Glutamatergic neuron (in vitro differentiated cells): Measurements from ENCODE around the gene ZNF782. TPM values are rescaled to one million over a fixed set of nuclear protein-coding genes. Genes with fewer than 3 reads are reported as not detected.

Experiments
- DNase-seq: peaks from one replicate; pipeline ENCODE4 v3.0.0; 2022
- H3K27ac Mint-ChIP-seq: one replicate; pipeline ENCODE4 v1.8.0; 2020; ENCODE audit warnings: mild to moderate bottlenecking, mixed read lengths, inconsistent platforms; ENCODE audit not compliant: unreplicated experiment
- H3K27me3 Mint-ChIP-seq: one replicate; pipeline ENCODE4 v1.8.0; 2020; ENCODE audit warnings: mild to moderate bottlenecking, moderate library complexity, mixed read lengths, inconsistent platforms; ENCODE audit not compliant: unreplicated experiment
- H3K36me3 Mint-ChIP-seq: one replicate; pipeline ENCODE4 v1.8.0; 2020; ENCODE audit warnings: mild to moderate bottlenecking, mixed read lengths, inconsistent platforms; ENCODE audit not compliant: unreplicated experiment
- H3K4me1 Mint-ChIP-seq: one replicate; pipeline ENCODE4 v1.8.0; 2020; ENCODE audit warnings: mild to moderate bottlenecking, low read depth, mixed read lengths, inconsistent platforms; ENCODE audit not compliant: unreplicated experiment
- H3K4me3 Mint-ChIP-seq: one replicate; pipeline ENCODE4 v1.8.0; 2020; ENCODE audit warnings: mild to moderate bottlenecking, mixed read lengths, inconsistent platforms; ENCODE audit not compliant: unreplicated experiment
- H3K9me3 Mint-ChIP-seq: one replicate; pipeline ENCODE4 v1.8.0; 2020; ENCODE audit warnings: mild to moderate bottlenecking, moderate library complexity, mixed read lengths, inconsistent platforms; ENCODE audit not compliant: unreplicated experiment
- total RNA-seq: library from RNA; stranded (reverse); fragmentation: NEBNext Ultra II Directional; extraction: Animal tissue kit (Norgen Biotek cat#: 25700); gene quantifications from one replicate; pipeline ENCODE4 v1.2.1, GENCODE V29; 2021; ENCODE audit not compliant: unreplicated experiment
- TF ChIP-seq, protein P1 (sequence below): fragments of 200-600 bp; sonication (generic); IDR thresholded peaks from one replicate; pipeline ENCODE4 v1.5.0; 2021; ENCODE audit not compliant: partially characterized antibody, unreplicated experiment

The ZNF782 gene
- total RNA-seq, 1 donor from 2014 or later, result 4.9 TPM

- Mint-ChIP-seq H3K4me1 (peaks cover 5% of the 10 kb centered on the region), H3K27ac (no peak overlapping the region)
- TF ChIP-seq, protein P1, sequence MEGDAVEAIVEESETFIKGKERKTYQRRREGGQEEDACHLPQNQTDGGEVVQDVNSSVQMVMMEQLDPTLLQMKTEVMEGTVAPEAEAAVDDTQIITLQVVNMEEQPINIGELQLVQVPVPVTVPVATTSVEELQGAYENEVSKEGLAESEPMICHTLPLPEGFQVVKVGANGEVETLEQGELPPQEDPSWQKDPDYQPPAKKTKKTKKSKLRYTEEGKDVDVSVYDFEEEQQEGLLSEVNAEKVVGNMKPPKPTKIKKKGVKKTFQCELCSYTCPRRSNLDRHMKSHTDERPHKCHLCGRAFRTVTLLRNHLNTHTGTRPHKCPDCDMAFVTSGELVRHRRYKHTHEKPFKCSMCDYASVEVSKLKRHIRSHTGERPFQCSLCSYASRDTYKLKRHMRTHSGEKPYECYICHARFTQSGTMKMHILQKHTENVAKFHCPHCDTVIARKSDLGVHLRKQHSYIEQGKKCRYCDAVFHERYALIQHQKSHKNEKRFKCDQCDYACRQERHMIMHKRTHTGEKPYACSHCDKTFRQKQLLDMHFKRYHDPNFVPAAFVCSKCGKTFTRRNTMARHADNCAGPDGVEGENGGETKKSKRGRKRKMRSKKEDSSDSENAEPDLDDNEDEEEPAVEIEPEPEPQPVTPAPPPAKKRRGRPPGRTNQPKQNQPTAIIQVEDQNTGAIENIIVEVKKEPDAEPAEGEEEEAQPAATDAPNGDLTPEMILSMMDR, result no peak
Measured at GRCh38 chr9:96854651-96855273, 448 bp upstream of the ZNF782 start.

DNA sequence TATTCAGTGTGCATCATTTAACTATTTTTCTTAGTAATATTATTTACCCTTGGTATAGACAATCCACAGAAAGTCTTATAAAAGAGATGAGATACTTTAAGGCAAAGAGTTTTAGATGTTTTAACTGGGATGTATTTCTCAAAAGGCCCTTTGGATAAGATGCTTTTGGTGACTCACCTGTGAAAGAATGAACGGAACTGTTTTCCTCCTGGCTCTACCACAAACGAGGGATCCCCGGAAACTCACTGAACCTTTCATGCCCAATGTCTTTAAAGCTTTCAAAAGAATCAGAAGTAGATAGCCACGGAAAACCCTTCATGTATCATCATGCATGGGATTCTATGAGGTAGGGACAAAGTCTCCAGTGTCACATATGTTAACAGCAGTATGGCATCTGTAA, 1.6 kb downstream of the ZNF782 start:
- peaks cover 2% of the 10 kb centered on the region for H3K9me3 Mint-ChIP-seq
- TF ChIP-seq, protein P1, result no peak
- H3K4me1 Mint-ChIP-seq, result peaks cover 4% of the 10 kb centered on the region
- H3K27ac Mint-ChIP-seq, result no peak overlapping the region
- DNase-seq, result no peak
- H3K4me3 Mint-ChIP-seq, result peak overlapping the region; percentile 100
- peaks cover 6% of the 10 kb centered on the region for H3K27me3 Mint-ChIP-seq
- H3K36me3 Mint-ChIP-seq, result peaks cover 5% of the 10 kb centered on the region

More at GRCh38 chr9:96854651-96855273, 448 bp upstream of the ZNF782 start:
- Mint-ChIP-seq H3K9me3 (no peaks in the 10 kb centered on the region), H3K27me3 (peaks cover 8% of the 10 kb centered on the region), H3K36me3 (no peaks in the 10 kb centered on the region), H3K4me3 (peak overlapping the region; percentile 100)
- DNase-seq, result no peak

GRCh38 chr9:96844040-96844439, 10.3 kb downstream of the ZNF782 start:
- DNase-seq, result no peak
- Mint-ChIP-seq H3K9me3 (peaks cover 2% of the 10 kb centered on the region), H3K27ac (no peak overlapping the region), H3K4me3 (no peak overlapping the region), H3K4me1 (no peaks in the 10 kb centered on the region), H3K27me3 (no peaks in the 10 kb centered on the region), H3K36me3 (peaks cover 13% of the 10 kb centered on the region)
- TF ChIP-seq, protein P1, result no peak

- DNase-seq, result no peak
- Mint-ChIP-seq H3K36me3 (peaks cover 73% of the 10 kb centered on the region), H3K4me1 (no peaks in the 10 kb centered on the region), H3K27ac (no peak overlapping the region), H3K4me3 (no peak overlapping the region), H3K27me3 (peaks cover 2% of the 10 kb centered on the region), H3K9me3 (peaks cover 25% of the 10 kb centered on the region)
- TF ChIP-seq, protein P1, result no peak
Measured at GRCh38 chr9:96818533-96818932, 35.8 kb downstream of the ZNF782 start.

- TF ChIP-seq, protein P1, result no peak
- H3K9me3 Mint-ChIP-seq, result peaks cover 25% of the 10 kb centered on the region
- H3K4me3 Mint-ChIP-seq, result no peak overlapping the region
- DNase-seq, result no peak
- H3K36me3 Mint-ChIP-seq, result peaks cover 73% of the 10 kb centered on the region
- peaks cover 2% of the 10 kb centered on the region for H3K27me3 Mint-ChIP-seq
- H3K4me1 Mint-ChIP-seq, result no peaks in the 10 kb centered on the region
- H3K27ac Mint-ChIP-seq, result no peak overlapping the region
Measured at GRCh38 chr9:96817973-96818372, 36.3 kb downstream of the ZNF782 start.
